GM12878 (cell line): Measurements from ENCODE around the gene SHB. TPM values are rescaled to one million over a fixed set of nuclear protein-coding genes. Genes with fewer than 3 reads are reported as not detected.

Experiments
- ATAC-seq: fragments of 200-7000 bp; cut with Tn5 transposase; 3 replicates; pipeline ENCODE4 v1.9.1; 2020; ENCODE audit warnings: mild to moderate bottlenecking, moderate library complexity
- BruUV-seq: library from RNA; stranded (reverse); fragments of 400-500 nt; replicated peaks from 2 replicates; lab custom pipeline; 2021; lab: Mats Ljungman, UMichigan
- CTCF ChIA-PET: fragments of 300-600 bp; sonication (Branson Sonifier 250); formaldehyde crosslinking; extraction: SDS; loops from one replicate; lab custom pipeline; 2021; ENCODE audit warnings: inconsistent platforms; lab: Yijun Ruan, JAX
- POLR2A ChIA-PET: fragments of 350-600 bp; formaldehyde crosslinking; extraction: SDS; loops from one replicate; lab custom pipeline; 2021; ENCODE audit warnings: inconsistent platforms; lab: Charles Lee
- RAD21 ChIA-PET: fragments of 300-600 bp; sonication (Branson Sonifier 250); formaldehyde crosslinking; loops from one replicate; lab custom pipeline; 2023; ENCODE audit warnings: antibody characterized with exemption; ENCODE audit not compliant: unreplicated experiment; lab: Charles Lee
- SMC1A ChIA-PET: fragments of 300-600 bp; sonication (Branson Sonifier 250); formaldehyde crosslinking; loops from one replicate; lab custom pipeline; 2023; ENCODE audit not compliant: unreplicated experiment, uncharacterized antibody; lab: Charles Lee
- DNase-seq: peaks from one replicate; pipeline ENCODE4 v3.0.0-alpha.2; 2011; ENCODE audit warnings: low read depth, low spot score
- FAIRE-seq: peaks from 3 replicates; lab custom pipeline; 2011; peaks lifted over from hg19 to GRCh38; lab: Jason Lieb, UNC
- H2AFZ ChIP-seq: 2 replicates; pipeline ENCODE4 v1.6.0; 2011; ENCODE audit warnings: low read depth, low read length, control low read depth; ENCODE audit not compliant: control insufficient read depth
- H3K27ac ChIP-seq: 2 replicates; pipeline ENCODE4 v1.5.1; 2011; ENCODE audit warnings: control low read depth; ENCODE audit not compliant: control insufficient read depth, insufficient read depth
- H3K27me3 ChIP-seq, 2 experiments: replicated peaks in 1 of 2; 2 replicates each; pipeline versions ENCODE4 v1.6.0 to v1.6.1; 2011; ENCODE audit warnings: low read length in 1 of 2; ENCODE audit not compliant: control insufficient read depth in 2 of 2, insufficient read depth in 2 of 2
- H3K36me3 ChIP-seq, 2 experiments: 2 replicates each; pipeline ENCODE4 v1.5.1; 2011; ENCODE audit warnings: low read length in 1 of 2; ENCODE audit not compliant: control insufficient read depth in 2 of 2, insufficient read depth in 2 of 2
- H3K4me1 ChIP-seq: 2 replicates; pipeline ENCODE4 v1.6.1; 2011; ENCODE audit warnings: mild to moderate bottlenecking, low read length, moderate library complexity, mixed read lengths; ENCODE audit not compliant: control insufficient read depth, insufficient read depth
- H3K4me2 ChIP-seq: 2 replicates; pipeline ENCODE4 v1.6.0; 2011; ENCODE audit warnings: control low read depth; ENCODE audit not compliant: control insufficient read depth, insufficient read depth
- H3K4me3 ChIP-seq: fragments of 200-600 bp; sonication (generic); 2 replicates; pipeline ENCODE4 v1.5.1; 2016
- H3K79me2 ChIP-seq: 2 replicates; pipeline ENCODE4 v1.6.0; 2011; ENCODE audit warnings: low read length; ENCODE audit not compliant: control insufficient read depth, insufficient read depth
- H3K9ac ChIP-seq: 2 replicates; pipeline ENCODE4 v1.8.0; 2011; ENCODE audit warnings: low read length, control low read depth, mixed read lengths; ENCODE audit not compliant: control insufficient read depth, insufficient read depth
- H3K9me3 ChIP-seq: replicated peaks from 3 replicates; pipeline ENCODE4 v1.5.1; 2011; ENCODE audit warnings: mild to moderate bottlenecking, low read length; ENCODE audit not compliant: control insufficient read depth, insufficient read depth
- H4K20me1 ChIP-seq: 2 replicates; pipeline ENCODE4 v1.6.0; 2011; ENCODE audit not compliant: control insufficient read depth, insufficient read depth
- CBX5 ChIP-seq: sonication (generic); IDR thresholded peaks from 2 replicates; pipeline ENCODE4 v1.6.1; 2016; ENCODE audit warnings: low read depth, moderate library complexity, mild to moderate bottlenecking, inconsistent platforms
- ETV6 ChIP-seq, 2 experiments: fragments of 450-650 bp in 1 of 2; IDR thresholded peaks in 1 of 2; conservative IDR thresholded peaks in 1 of 2; 2 replicates each; pipeline ENCODE4 v1.6.1; 2014; ENCODE audit warnings: antibody characterized with exemption in 1 of 2, borderline replicate concordance in 1 of 2, low read depth in 1 of 2, mild to moderate bottlenecking in 1 of 2, moderate library complexity in 1 of 2
- IKZF2 ChIP-seq, 2 experiments: fragments of 450-650 bp; IDR thresholded peaks; 2 replicates each; pipeline ENCODE4 v1.6.1; 2017; ENCODE audit warnings: mild to moderate bottlenecking in 2 of 2, moderate library complexity in 2 of 2
- MYB ChIP-seq: fragments of 150-350 bp; IDR thresholded peaks from 2 replicates; pipeline ENCODE4 v1.6.1; 2014; ENCODE audit warnings: mild to moderate bottlenecking, low read depth, low read length, borderline replicate concordance
- NFIC ChIP-seq: IDR thresholded peaks from 2 replicates; pipeline ENCODE4 v1.6.1; 2012; ENCODE audit warnings: low read depth, mild to moderate bottlenecking, inconsistent platforms, low read length, moderate library complexity
- RELA ChIP-seq: fragments of 450-650 bp; IDR thresholded peaks from 2 replicates; pipeline ENCODE4 v1.8.0; 2014; ENCODE audit warnings: borderline replicate concordance; ENCODE audit not compliant: partially characterized antibody
- RFX5 ChIP-seq: IDR thresholded peaks from 2 replicates; pipeline ENCODE4 v1.6.1; 2011; ENCODE audit warnings: low read depth, low read length, improper control_type of control experiment
- RUNX3 ChIP-seq: IDR thresholded peaks from 2 replicates; pipeline ENCODE4 v1.6.1; 2012; ENCODE audit warnings: low read length, inconsistent platforms
- ZNF207 ChIP-seq: fragments of 450-650 bp; IDR thresholded peaks from 2 replicates; pipeline ENCODE4 v1.6.1; 2014; ENCODE audit warnings: antibody characterized with exemption, mild to moderate bottlenecking, borderline replicate concordance
- ZNF622 ChIP-seq: fragments of 450-650 bp; IDR thresholded peaks from 2 replicates; pipeline ENCODE4 v1.6.1; 2017; ENCODE audit warnings: mild to moderate bottlenecking, inconsistent platforms
- WGBS: methylation state at CpG from one replicate; pipeline ENCODE4 v1.1.6; 2016; ENCODE audit warnings: low lambda C conversion rate; ENCODE audit not compliant: insufficient replicate concordance, insufficient coverage; ENCODE audit errors: missing lambda C conversion rate; 5-methylcytosine and 5-hydroxymethylcytosine counted together
- in situ Hi-C: fragments of 300-500 bp; cut with MboI; formaldehyde crosslinking; loops from 9 replicates; pipeline ENCODE4 v1.14.3; 2018; ENCODE audit warnings: mixed read lengths
- intact Hi-C: fragments of 100-400 bp; cut with micrococcal nuclease; formaldehyde crosslinking; loops from one replicate; pipeline ENCODE4 v1.14.2; 2022; ENCODE audit not compliant: unreplicated experiment
- polyA plus RNA-seq, 11 experiments: library from polyadenylated mRNA; depleted of rRNA in 4 of 11; unstranded in 6 of 11; stranded (reverse) in 5 of 11; fragments of >200 nt; fragmentation: Nextera tagmentation in 4 of 11; fragmentation: Illumina TruSeq in 1 of 11; extraction: Ambion mirVana in 4 of 11; extraction: Trizol in 1 of 11; gene quantifications; 1 replicate in 1 of 11; 2 replicates in 10 of 11; pipeline versions ENCODE4 v1.2.1 to v1.2.3, GENCODE V29; 2011 to 2016; ENCODE audit warnings: inconsistent platforms in 2 of 11, missing spikeins in 2 of 11, low read depth in 1 of 11
- total RNA-seq, 4 experiments: library from RNA; depleted of rRNA in 3 of 4; stranded (reverse); fragments of >200 nt in 3 of 4; fragmentation: Illumina TruSeq in 1 of 4; extraction: Trizol in 1 of 4; gene quantifications; 2 replicates each; pipeline versions ENCODE4 v1.2.1 to v1.2.3, GENCODE V29; 2013 to 2021
- TF ChIP-seq, protein P1 (sequence below): fragments of 450-650 bp; conservative IDR thresholded peaks from 2 replicates; pipeline ENCODE4 v1.6.1; 2017; ENCODE audit warnings: mild to moderate bottlenecking, moderate library complexity
- TF ChIP-seq, protein P2 (sequence below), 3 experiments: IDR thresholded peaks in 2 of 3; conservative IDR thresholded peaks in 1 of 3; 2 replicates each; pipeline ENCODE4 v1.5.1; 2011; ENCODE audit warnings: low read depth in 3 of 3, low read length in 3 of 3, mild to moderate bottlenecking in 3 of 3, control low read depth in 2 of 3, moderate library complexity in 2 of 3, inconsistent platforms in 1 of 3, mixed read lengths in 1 of 3; ENCODE audit not compliant: control insufficient read depth in 2 of 3, insufficient read depth in 1 of 3; ENCODE audit errors: extremely low read depth in 1 of 3

SHB gene
- total and polyA plus RNA-seq, 10 of the 15 experiments (the other 5 are each of a cell fraction or from before 2014, with no cell fraction given): 0.29 to 6.2 (median 1.3) TPM

DNA sequence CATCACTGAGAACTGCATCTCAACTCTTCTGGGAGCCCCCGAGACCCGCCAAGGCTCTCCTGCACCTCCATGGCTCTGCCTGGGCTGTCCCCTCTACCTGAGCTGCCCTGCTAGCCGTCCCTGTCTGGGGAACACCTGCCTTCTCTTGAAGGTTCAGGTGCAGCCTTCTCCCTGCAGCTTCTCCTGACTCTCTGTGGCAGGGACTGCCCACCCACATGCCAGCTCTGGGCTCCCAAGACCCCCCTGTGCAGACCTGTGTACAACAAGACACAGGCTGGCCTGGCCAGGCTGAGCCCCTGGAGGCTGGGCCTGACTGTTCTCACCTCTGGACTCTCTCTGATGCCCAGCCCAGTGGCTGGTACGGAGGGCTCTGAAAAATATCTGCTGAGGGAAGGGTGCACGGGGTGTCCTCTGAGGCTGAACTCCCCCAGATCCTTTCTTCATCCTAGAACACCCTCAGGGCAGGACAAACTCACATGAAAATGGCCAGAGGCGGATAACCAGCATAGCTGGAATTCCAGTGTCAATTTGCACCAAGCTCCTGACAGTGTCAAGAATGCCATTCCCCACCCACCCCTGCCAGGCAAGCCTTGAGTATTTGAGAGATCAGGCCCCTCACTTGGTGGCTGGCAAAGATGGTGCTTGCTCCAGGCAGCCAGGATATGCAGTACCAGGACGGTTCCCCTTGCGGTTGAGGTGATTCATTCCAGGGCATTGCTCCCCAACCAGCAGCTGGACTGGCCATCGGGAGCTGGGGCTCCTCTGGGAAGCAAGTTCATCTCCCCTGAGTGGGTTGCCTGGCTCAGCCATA, 124.2 kb downstream of the SHB start:
- Histone ChIP-seq H3K9me3 (no peaks in the 10 kb centered on the region), H3K36me3 (no peaks in the 10 kb centered on the region; a peak in 1 of 4 replicates), H3K4me3 (no peak overlapping the region), H3K79me2 (no peaks in the 10 kb centered on the region), H2AFZ (no peak overlapping the region), H4K20me1 (no peaks in the 10 kb centered on the region), H3K4me2 (no peak overlapping the region)
- no peak for DNase-seq
- in situ Hi-C loops (no loop called here), intact Hi-C loops (no loop called here)
- RAD21 ChIA-PET: interaction anchor here (1.3 kb wide), 1 partner anchor 31 kb away, joined by 3 read pairs; no protein-coding TSS in a partner anchor
- 44% methylated on average over 9 of the region's 9 CpGs for WGBS
- CTCF ChIA-PET: no interaction called here
- no peak for FAIRE-seq
- SMC1A ChIA-PET: no interaction called here
- no peak for ATAC-seq
- TF ChIP-seq IKZF2 (IDR thresholded peaks at IDR 0.05): no peak
- no peak for TF ChIP-seq RUNX3
- TF ChIP-seq, all 136 proteins: peak for 0
- Histone ChIP-seq H3K4me1 (no peaks in the 10 kb centered on the region), H3K9ac (no peak overlapping the region), H3K27me3 (no peaks in the 10 kb centered on the region; a peak in 1 of 4 replicates), H3K27ac (no peak overlapping the region)
- BruUV-seq: no TSS peak
- POLR2A ChIA-PET: no interaction called here

DNA sequence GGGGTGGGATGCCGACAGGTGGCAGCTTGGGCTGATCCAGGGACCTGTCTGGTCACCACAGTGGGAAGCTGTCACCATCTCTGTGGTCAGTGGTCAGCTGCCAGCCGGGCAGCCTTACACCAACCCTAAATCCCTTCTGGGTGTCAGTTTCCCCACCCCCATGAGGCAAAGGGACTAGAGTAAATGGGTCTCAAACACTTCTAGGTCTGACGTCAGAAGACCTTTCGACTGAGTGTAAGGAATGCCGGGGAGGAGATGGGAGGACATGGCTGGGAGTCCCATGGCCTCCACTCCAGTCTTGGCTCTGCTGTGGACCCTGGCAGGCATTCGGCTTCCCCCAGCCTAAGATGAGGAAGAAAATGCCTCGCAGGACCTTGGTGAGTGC, 124.8 kb downstream of the SHB start:
- no peak for ATAC-seq
- Histone ChIP-seq H3K4me1 (no peaks in the 10 kb centered on the region), H4K20me1 (no peaks in the 10 kb centered on the region), H3K27me3 (no peaks in the 10 kb centered on the region; a peak in 1 of 4 replicates), H3K79me2 (no peaks in the 10 kb centered on the region), H3K4me3 (no peak overlapping the region), H3K9ac (no peak overlapping the region), H3K36me3 (no peaks in the 10 kb centered on the region; a peak in 1 of 4 replicates), H3K4me2 (no peak overlapping the region), H3K27ac (no peak overlapping the region), H3K9me3 (no peaks in the 10 kb centered on the region), H2AFZ (no peak overlapping the region)
- ChIA-PET CTCF (no interaction called here), SMC1A (no interaction called here), POLR2A (no interaction called here), RAD21 (no interaction called here)
- no peak for TF ChIP-seq RFX5
- TF ChIP-seq ETV6 (conservative IDR thresholded peaks at IDR 0.05 in 1 of 2, IDR thresholded peaks at IDR 0.05 in 1 of 2; ENCODE audit: borderline replicate concordance in 1 of 2, low read depth in 1 of 2): no peak
- no peak for TF ChIP-seq RELA
- no peak for TF ChIP-seq MYB
- no peak for TF ChIP-seq NFIC
- TF ChIP-seq CBX5: no peak
- no peak for TF ChIP-seq ZNF207
- TF ChIP-seq, protein P1, sequence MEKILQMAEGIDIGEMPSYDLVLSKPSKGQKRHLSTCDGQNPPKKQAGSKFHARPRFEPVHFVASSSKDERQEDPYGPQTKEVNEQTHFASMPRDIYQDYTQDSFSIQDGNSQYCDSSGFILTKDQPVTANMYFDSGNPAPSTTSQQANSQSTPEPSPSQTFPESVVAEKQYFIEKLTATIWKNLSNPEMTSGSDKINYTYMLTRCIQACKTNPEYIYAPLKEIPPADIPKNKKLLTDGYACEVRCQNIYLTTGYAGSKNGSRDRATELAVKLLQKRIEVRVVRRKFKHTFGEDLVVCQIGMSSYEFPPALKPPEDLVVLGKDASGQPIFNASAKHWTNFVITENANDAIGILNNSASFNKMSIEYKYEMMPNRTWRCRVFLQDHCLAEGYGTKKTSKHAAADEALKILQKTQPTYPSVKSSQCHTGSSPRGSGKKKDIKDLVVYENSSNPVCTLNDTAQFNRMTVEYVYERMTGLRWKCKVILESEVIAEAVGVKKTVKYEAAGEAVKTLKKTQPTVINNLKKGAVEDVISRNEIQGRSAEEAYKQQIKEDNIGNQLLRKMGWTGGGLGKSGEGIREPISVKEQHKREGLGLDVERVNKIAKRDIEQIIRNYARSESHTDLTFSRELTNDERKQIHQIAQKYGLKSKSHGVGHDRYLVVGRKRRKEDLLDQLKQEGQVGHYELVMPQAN: no peak
- TF ChIP-seq, protein P2, sequence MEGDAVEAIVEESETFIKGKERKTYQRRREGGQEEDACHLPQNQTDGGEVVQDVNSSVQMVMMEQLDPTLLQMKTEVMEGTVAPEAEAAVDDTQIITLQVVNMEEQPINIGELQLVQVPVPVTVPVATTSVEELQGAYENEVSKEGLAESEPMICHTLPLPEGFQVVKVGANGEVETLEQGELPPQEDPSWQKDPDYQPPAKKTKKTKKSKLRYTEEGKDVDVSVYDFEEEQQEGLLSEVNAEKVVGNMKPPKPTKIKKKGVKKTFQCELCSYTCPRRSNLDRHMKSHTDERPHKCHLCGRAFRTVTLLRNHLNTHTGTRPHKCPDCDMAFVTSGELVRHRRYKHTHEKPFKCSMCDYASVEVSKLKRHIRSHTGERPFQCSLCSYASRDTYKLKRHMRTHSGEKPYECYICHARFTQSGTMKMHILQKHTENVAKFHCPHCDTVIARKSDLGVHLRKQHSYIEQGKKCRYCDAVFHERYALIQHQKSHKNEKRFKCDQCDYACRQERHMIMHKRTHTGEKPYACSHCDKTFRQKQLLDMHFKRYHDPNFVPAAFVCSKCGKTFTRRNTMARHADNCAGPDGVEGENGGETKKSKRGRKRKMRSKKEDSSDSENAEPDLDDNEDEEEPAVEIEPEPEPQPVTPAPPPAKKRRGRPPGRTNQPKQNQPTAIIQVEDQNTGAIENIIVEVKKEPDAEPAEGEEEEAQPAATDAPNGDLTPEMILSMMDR (IDR thresholded peaks at IDR 0.05 in 2 of 3, conservative IDR thresholded peaks at IDR 0.05 in 1 of 3; ENCODE audit: control insufficient read depth in 2 of 3, extremely low read depth in 1 of 3, insufficient read depth in 1 of 3, low read depth in 3 of 3, low read length in 3 of 3): no peak
- TF ChIP-seq ZNF622: no peak
- no peak for TF ChIP-seq IKZF2 (IDR thresholded peaks at IDR 0.05)
- intact Hi-C loops: no loop called here
- 43% methylated on average over 5 of the region's 7 CpGs for WGBS
- no TSS peak for BruUV-seq
- in situ Hi-C loops: no loop called here
- DNase-seq: no peak
- FAIRE-seq: no peak
